ENCODE data around the gene TP53I13. TPM values are rescaled to one million over a fixed set of nuclear protein-coding genes. Genes with fewer than 3 reads are reported as not detected.

The TP53I13 gene
- total RNA-seq, 6 experiments from 2014 or later, result 31.3 to 36.6 (median 35.3) TPM

GRCh38 chr17:29573558-29573869, 5.0 kb downstream of the TP53I13 start:
- no peak overlapping the region for H3K4me3 Mint-ChIP-seq
- H3K4me1 Mint-ChIP-seq (ENCODE audit: low read depth), result peaks cover 22% of the 10 kb centered on the region
- peaks cover 5% of the 10 kb centered on the region; the same call in 1 of the 2 replicates for H3K36me3 Mint-ChIP-seq (ENCODE audit: low read depth)
- H3K9me3 Mint-ChIP-seq, result no peaks in the 10 kb centered on the region
- DNase-seq, result no peak
- H3K27ac Mint-ChIP-seq, result 0 out of 2 replicates have a peak overlapping the region, but pooled peaks have one; percentile 11
- no peak for TF ChIP-seq CTCF (IDR thresholded peaks at IDR 0.05)
- no peaks in the 10 kb centered on the region for H3K27me3 Mint-ChIP-seq (ENCODE audit: insufficient read depth)

GRCh38 chr17:29573871-29574731, 5.6 kb downstream of the TP53I13 start:
- Mint-ChIP-seq H3K9me3 (no peaks in the 10 kb centered on the region), H3K4me1 (ENCODE audit: low read depth) (peaks cover 19% of the 10 kb centered on the region), H3K27ac (peak overlapping the region; percentile 36; the same call in 1 of the 2 replicates), H3K36me3 (ENCODE audit: low read depth) (peaks cover 5% of the 10 kb centered on the region; the same call in 1 of the 2 replicates), H3K4me3 (no peak overlapping the region), H3K27me3 (ENCODE audit: insufficient read depth) (no peaks in the 10 kb centered on the region)
- no peak for TF ChIP-seq CTCF (IDR thresholded peaks at IDR 0.05)
- DNase-seq, result no peak

GRCh38 chr17:29574732-29575510, 6.4 kb downstream of the TP53I13 start:
- Mint-ChIP-seq H3K4me3 (no peak overlapping the region), H3K36me3 (ENCODE audit: low read depth) (peaks cover 5% of the 10 kb centered on the region), H3K4me1 (ENCODE audit: low read depth) (peaks cover 13% of the 10 kb centered on the region), H3K9me3 (no peaks in the 10 kb centered on the region), H3K27ac (peak overlapping the region; percentile 36; the same call in 1 of the 2 replicates), H3K27me3 (ENCODE audit: insufficient read depth) (no peaks in the 10 kb centered on the region)
- DNase-seq, result no peak
- no peak for TF ChIP-seq CTCF (IDR thresholded peaks at IDR 0.05)

GRCh38 chr17:29575511-29576213, 7.2 kb downstream of the TP53I13 start:
- TF ChIP-seq CTCF (IDR thresholded peaks at IDR 0.05), result no peak
- peaks cover 7% of the 10 kb centered on the region for H3K36me3 Mint-ChIP-seq (ENCODE audit: low read depth)
- no peak for DNase-seq
- H3K4me3 Mint-ChIP-seq, result no peak overlapping the region
- peaks cover 17% of the 10 kb centered on the region for H3K4me1 Mint-ChIP-seq (ENCODE audit: low read depth)
- H3K27me3 Mint-ChIP-seq (ENCODE audit: insufficient read depth), result no peaks in the 10 kb centered on the region
- no peak overlapping the region for H3K27ac Mint-ChIP-seq
- no peaks in the 10 kb centered on the region for H3K9me3 Mint-ChIP-seq

GRCh38 chr17:29576214-29577000, 7.9 kb downstream of the TP53I13 start:
- DNase-seq, result no peak
- no peaks in the 10 kb centered on the region for H3K27me3 Mint-ChIP-seq (ENCODE audit: insufficient read depth)
- no peak overlapping the region for H3K27ac Mint-ChIP-seq
- no peaks in the 10 kb centered on the region for H3K9me3 Mint-ChIP-seq
- peaks cover 13% of the 10 kb centered on the region for H3K4me1 Mint-ChIP-seq (ENCODE audit: low read depth)
- no peak for TF ChIP-seq CTCF (IDR thresholded peaks at IDR 0.05)
- peaks cover 5% of the 10 kb centered on the region for H3K36me3 Mint-ChIP-seq (ENCODE audit: low read depth)
- H3K4me3 Mint-ChIP-seq, result no peak overlapping the region
